Measurements from ENCODE around the gene FGB.

FGB gene

GRCh38 chr4:154618708-154619315 is 56.0 kb downstream of the FGB start:
- H3K9me3 ChIP-seq (ENCODE audit: control insufficient read depth, low read length): no peaks in the 10 kb centered on the region
- H3K36me3 ChIP-seq (ENCODE audit: control insufficient read depth, insufficient read depth, low read length): no peaks in the 10 kb centered on the region
- no peaks in the 10 kb centered on the region for H3K27me3 ChIP-seq (ENCODE audit: control insufficient read depth, insufficient read depth, low read length, poor library complexity, severe bottlenecking)
- WGBS, 2 experiments: 50 to 56% methylated on average over 4 of the region's 4 CpGs
- H3K4me3 ChIP-seq (ENCODE audit: insufficient read depth, low read depth, low read length): no peak overlapping the region
- H3K27ac ChIP-seq (ENCODE audit: insufficient read depth, low read depth, low read length, poor library complexity, severe bottlenecking): no peak overlapping the region
- no peaks in the 10 kb centered on the region for H3K4me1 ChIP-seq (ENCODE audit: control insufficient read depth, insufficient read depth, low read length)

DNA sequence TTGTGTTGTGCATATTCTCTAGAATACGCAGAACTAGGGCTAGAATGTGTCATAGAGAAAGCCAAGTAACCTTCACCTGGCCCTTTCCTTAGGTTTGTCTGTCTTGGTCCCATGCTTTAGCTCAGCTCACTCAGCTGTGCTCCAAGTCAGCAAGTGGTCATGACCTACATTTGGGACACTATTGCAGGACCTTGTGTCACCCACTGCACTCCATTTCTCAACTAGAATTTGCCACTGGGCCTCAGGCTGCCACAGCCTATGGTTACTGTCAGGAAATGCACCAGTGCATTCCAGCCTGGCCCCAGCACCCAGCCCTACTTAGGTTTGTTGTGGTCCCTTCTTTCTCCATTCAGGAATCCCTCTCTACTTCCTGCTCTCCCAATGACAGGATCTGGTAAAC is 57.3 kb downstream of the FGB start:
- Histone ChIP-seq H3K4me3 (ENCODE audit: insufficient read depth, low read depth, low read length) (no peak overlapping the region), H3K9me3 (ENCODE audit: control insufficient read depth, low read length) (no peaks in the 10 kb centered on the region), H3K27ac (ENCODE audit: insufficient read depth, low read depth, low read length, poor library complexity, severe bottlenecking) (no peak overlapping the region), H3K36me3 (ENCODE audit: control insufficient read depth, insufficient read depth, low read length) (no peaks in the 10 kb centered on the region), H3K4me1 (ENCODE audit: control insufficient read depth, insufficient read depth, low read length) (no peaks in the 10 kb centered on the region), H3K27me3 (ENCODE audit: control insufficient read depth, insufficient read depth, low read length, poor library complexity, severe bottlenecking) (no peaks in the 10 kb centered on the region)
- whole genome bisulfite sequencing, 2 experiments: 32 to 41% methylated on average over 1 of the region's 1 CpG
